SK-N-SH (cell line): ENCODE data around the gene TMEM44. TPM values are rescaled to one million over a fixed set of nuclear protein-coding genes. Genes with fewer than 3 reads are reported as not detected.
A peak's percentile ranks its signal among the peaks of the same experiment; 100 is the strongest.

ENCODE experiments used
- CTCF ChIA-PET: fragments of 300-600, 350-600 bp; formaldehyde crosslinking; extraction: SDS; loops from one replicate; lab custom pipeline; 2021; lab: Yijun Ruan, JAX
- POLR2A ChIA-PET: fragments of 350-600 bp; sonication (Branson Sonifier 250); formaldehyde crosslinking; extraction: SDS; loops from one replicate; lab custom pipeline; 2020; ENCODE audit warnings: antibody characterized with exemption, inconsistent platforms; lab: Yijun Ruan, JAX
- DNase-seq: peaks from one replicate; pipeline ENCODE4 v3.0.0; 2012
- H2AFZ ChIP-seq: fragments of 200-600 bp; sonication (generic); 2 replicates; pipeline ENCODE4 v1.8.1; 2016; ENCODE audit warnings: antibody characterized with exemption, mild to moderate bottlenecking, low read depth
- H3F3A ChIP-seq: fragments of 200-600 bp; sonication (generic); replicated peaks from 2 replicates; pipeline ENCODE3; 2016; ENCODE audit warnings: antibody characterized with exemption, mild to moderate bottlenecking; ENCODE audit not compliant: insufficient read depth
- H3K27ac ChIP-seq, 2 experiments: fragments of 200-500 bp in 1 of 2; fragments of 200-600 bp in 1 of 2; sonication (Bioruptor generic) in 1 of 2; sonication (generic), shearing (Covaris generic) in 1 of 2; 2 replicates each; pipeline versions ENCODE4 v1.5.1 to v1.6.1; 2014 to 2016; ENCODE audit warnings: low read depth in 2 of 2, inconsistent platforms in 1 of 2, low read length in 1 of 2, mild to moderate bottlenecking in 1 of 2, mixed read lengths in 1 of 2
- H3K27me3 ChIP-seq: fragments of 200-600 bp; sonication (generic), shearing (Covaris generic); 2 replicates; pipeline ENCODE4 v1.6.1; 2016; ENCODE audit warnings: mixed run types; ENCODE audit not compliant: insufficient read depth
- H3K36me3 ChIP-seq, 2 experiments: fragments of 200-500 bp in 1 of 2; fragments of 200-600 bp in 1 of 2; sonication (Bioruptor generic) in 1 of 2; sonication (generic) in 1 of 2; replicated peaks in 1 of 2; 2 replicates each; pipeline versions ENCODE3 to v1.5.1; 2014 to 2016; ENCODE audit warnings: low read length in 1 of 2, mild to moderate bottlenecking in 1 of 2; ENCODE audit not compliant: insufficient read depth in 2 of 2, control insufficient read depth in 1 of 2
- H3K4me1 ChIP-seq, 2 experiments: fragments of 200-500 bp in 1 of 2; fragments of 200-600 bp in 1 of 2; sonication (Bioruptor generic) in 1 of 2; sonication (generic), shearing (Covaris generic) in 1 of 2; 2 replicates each; pipeline versions ENCODE4 v1.5.1 to v1.6.1; 2014 to 2016; ENCODE audit warnings: low read depth in 1 of 2, low read length in 1 of 2, mixed run types in 1 of 2; ENCODE audit not compliant: insufficient read depth in 2 of 2, control insufficient read depth in 1 of 2
- H3K4me2 ChIP-seq: fragments of 200-600 bp; sonication (generic), shearing (Covaris generic); 2 replicates; pipeline ENCODE4 v1.6.1; 2017; ENCODE audit warnings: mixed run types
- H3K4me3 ChIP-seq, 2 experiments: fragments of 200-500 bp in 1 of 2; fragments of 200-600 bp in 1 of 2; sonication (Bioruptor generic) in 1 of 2; sonication (generic), shearing (Covaris generic) in 1 of 2; 2 replicates each; pipeline versions ENCODE4 v1.5.1 to v1.8.1; 2014 to 2016; ENCODE audit warnings: low read depth in 2 of 2, inconsistent platforms in 1 of 2, low read length in 1 of 2, mild to moderate bottlenecking in 1 of 2, mixed read lengths in 1 of 2, moderate library complexity in 1 of 2
- H3K79me2 ChIP-seq: fragments of 200-600 bp; sonication (generic); 2 replicates; pipeline ENCODE4 v1.8.1; 2017; ENCODE audit warnings: mild to moderate bottlenecking; ENCODE audit not compliant: insufficient read depth
- H3K9ac ChIP-seq: fragments of 200-600 bp; sonication (generic); 2 replicates; pipeline ENCODE4 v1.6.1; 2017; ENCODE audit warnings: mixed run types
- H3K9me2 ChIP-seq: fragments of 200-600 bp; sonication (generic); 2 replicates; pipeline ENCODE4 v1.6.1; 2017; ENCODE audit warnings: mixed run types
- H3K9me3 ChIP-seq: fragments of 200-600 bp; sonication (generic); 2 replicates; pipeline ENCODE4 v1.6.1; 2017; ENCODE audit warnings: mixed run types, mild to moderate bottlenecking, moderate library complexity
- H4K20me1 ChIP-seq: fragments of 200-600 bp; sonication (generic); 2 replicates; pipeline ENCODE4 v1.6.1; 2017; ENCODE audit warnings: mild to moderate bottlenecking, mixed run types; ENCODE audit not compliant: insufficient read depth
- EP300 ChIP-seq, 2 experiments: IDR thresholded peaks; 2 replicates each; pipeline versions ENCODE4 v1.4.0 to v1.6.1; 2012; ENCODE audit warnings: borderline replicate concordance in 1 of 2, low read depth in 1 of 2, low read length in 1 of 2
- FOSL2 ChIP-seq: IDR thresholded peaks from 2 replicates; pipeline ENCODE4 v1.4.0; 2012; ENCODE audit warnings: low read depth, mild to moderate bottlenecking, moderate library complexity, borderline replicate concordance
- FOXJ3 ChIP-seq: sonication (generic); formaldehyde crosslinking; IDR thresholded peaks from 2 replicates; pipeline ENCODE4 v1.5.1; 2020; ENCODE audit warnings: mild to moderate bottlenecking, missing genetic modification reagents
- FOXM1 ChIP-seq: IDR thresholded peaks from 2 replicates; pipeline ENCODE4 v1.4.0; 2012; ENCODE audit warnings: low read depth, mild to moderate bottlenecking
- GATA2 ChIP-seq: sonication (generic); formaldehyde crosslinking; IDR thresholded peaks from 2 replicates; pipeline ENCODE4 v1.5.0; 2020; ENCODE audit warnings: mild to moderate bottlenecking, missing genetic modification reagents
- JUND ChIP-seq: IDR thresholded peaks from 2 replicates; pipeline ENCODE4 v1.4.0; 2012
- MAX ChIP-seq: IDR thresholded peaks from 2 replicates; pipeline ENCODE4 v1.4.0; 2012; ENCODE audit warnings: low read depth
- MEF2A ChIP-seq: IDR thresholded peaks from 2 replicates; pipeline ENCODE4 v1.4.0; 2012; ENCODE audit warnings: low read depth, borderline replicate concordance
- NFIC ChIP-seq: IDR thresholded peaks from 2 replicates; pipeline ENCODE4 v1.4.0; 2012; ENCODE audit warnings: borderline replicate concordance
- RFX5 ChIP-seq: IDR thresholded peaks from 2 replicates; pipeline ENCODE4 v1.6.1; 2012; ENCODE audit warnings: mild to moderate bottlenecking, improper control_type of control experiment, low read length
- RXRA ChIP-seq: IDR thresholded peaks from 2 replicates; pipeline ENCODE4 v1.4.0; 2012; ENCODE audit warnings: low read depth, mild to moderate bottlenecking, borderline replicate concordance
- SMC3 ChIP-seq: IDR thresholded peaks from 2 replicates; pipeline ENCODE4 v1.6.1; 2012; ENCODE audit warnings: low read depth, low read length, improper control_type of control experiment
- TCF12 ChIP-seq: IDR thresholded peaks from 2 replicates; pipeline ENCODE4 v1.4.0; 2012
- TEAD4 ChIP-seq: IDR thresholded peaks from 2 replicates; pipeline ENCODE4 v1.4.0; 2012; ENCODE audit warnings: mild to moderate bottlenecking, borderline replicate concordance; ENCODE audit not compliant: insufficient read depth
- USF1 ChIP-seq: IDR thresholded peaks from 2 replicates; pipeline ENCODE4 v1.4.0; 2012; ENCODE audit warnings: low read depth, borderline replicate concordance
- WGBS: methylation state at CpG from one replicate; pipeline ENCODE4 v1.1.6; 2017; ENCODE audit warnings: low lambda C conversion rate; 5-methylcytosine and 5-hydroxymethylcytosine counted together
- polyA plus RNA-seq, 3 experiments: library from polyadenylated mRNA; depleted of rRNA; stranded (reverse); fragments of >200 nt; gene quantifications; 2 replicates each; pipeline ENCODE4 v1.2.3, GENCODE V29; 2012
- TF ChIP-seq, protein P1 (sequence below): IDR thresholded peaks from 2 replicates; pipeline ENCODE4; 2012

The TMEM44 gene
- polyA plus RNA-seq, 1 of the 3 experiments (the other 2 are of a cell fraction), result 22.6 TPM

DNA sequence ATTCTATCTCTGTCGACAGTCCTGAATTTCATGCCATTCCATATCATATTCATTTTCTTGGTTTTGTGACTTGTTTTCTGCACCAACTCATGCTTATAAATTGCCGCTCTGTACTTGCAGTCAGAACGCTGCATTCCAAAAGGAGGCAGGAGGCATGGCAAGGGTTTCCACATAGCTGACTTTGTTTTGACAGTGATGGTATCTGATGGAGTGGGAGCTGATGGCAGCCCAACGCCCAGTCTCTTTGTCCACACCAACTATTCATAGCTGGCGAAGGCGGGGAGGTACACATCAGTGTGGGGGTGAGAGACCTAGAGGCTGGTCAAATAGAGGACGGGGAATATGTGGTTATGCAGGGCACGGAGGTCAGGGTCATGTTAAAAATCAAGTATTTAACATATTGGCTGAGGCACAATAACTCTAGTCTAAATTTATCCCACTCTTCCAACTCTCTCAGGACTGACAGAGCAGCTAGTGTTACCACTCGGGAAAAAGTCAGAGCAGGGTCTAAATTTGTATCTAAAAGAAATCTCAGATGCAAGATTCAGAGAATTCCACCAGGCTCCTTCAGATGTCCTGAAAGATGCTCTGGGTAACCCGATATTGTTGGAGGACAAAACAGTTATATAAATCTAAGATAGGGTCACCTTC, 78.6 kb downstream of the TMEM44 start:
- Histone ChIP-seq H3K27ac (peak overlapping the region in 1 of 2 experiments; percentile 89; a peak in 2 of 4 replicates), H3K4me2 (peak overlapping the region; percentile 48), H3K4me3 (no peak overlapping the region), H2AFZ (0 out of 2 replicates have a peak overlapping the region, but pooled peaks have one; percentile 12), H3K36me3 (no peaks in the 10 kb centered on the region), H3K9me3 (no peaks in the 10 kb centered on the region), H4K20me1 (no peaks in the 10 kb centered on the region), H3K9me2 (no peaks in the 10 kb centered on the region), H3K79me2 (no peaks in the 10 kb centered on the region), H3K27me3 (no peaks in the 10 kb centered on the region), H3K4me1 (peaks cover 0 to 35% of the 10 kb centered on the region in 2 experiments; a peak in 2 of 4 replicates), H3K9ac (peak overlapping the region; percentile 45; the same call in 1 of the 2 replicates), H3F3A (peaks cover 25% of the 10 kb centered on the region)
- 61% methylated on average over 10 of the region's 10 CpGs for WGBS
- CTCF ChIA-PET, result no interaction called here
- no peak for DNase-seq
- POLR2A ChIA-PET, result no interaction called here
- TF ChIP-seq MEF2A, result peak; percentile 38; the same call in 1 of the 2 replicates
- TF ChIP-seq JUND, result peak; percentile 38; the same call in 1 of the 2 replicates
- TF ChIP-seq, protein P1, sequence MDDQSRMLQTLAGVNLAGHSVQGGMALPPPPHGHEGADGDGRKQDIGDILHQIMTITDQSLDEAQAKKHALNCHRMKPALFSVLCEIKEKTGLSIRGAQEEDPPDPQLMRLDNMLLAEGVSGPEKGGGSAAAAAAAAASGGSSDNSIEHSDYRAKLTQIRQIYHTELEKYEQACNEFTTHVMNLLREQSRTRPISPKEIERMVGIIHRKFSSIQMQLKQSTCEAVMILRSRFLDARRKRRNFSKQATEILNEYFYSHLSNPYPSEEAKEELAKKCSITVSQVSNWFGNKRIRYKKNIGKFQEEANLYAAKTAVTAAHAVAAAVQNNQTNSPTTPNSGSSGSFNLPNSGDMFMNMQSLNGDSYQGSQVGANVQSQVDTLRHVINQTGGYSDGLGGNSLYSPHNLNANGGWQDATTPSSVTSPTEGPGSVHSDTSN, result peak; percentile 80
- TF ChIP-seq FOSL2, result peak; percentile 28; the same call in 1 of the 2 replicates
- TF ChIP-seq USF1, result no peak
- peak; percentile 29 for TF ChIP-seq NFIC
- 0 out of 2 replicates have a peak, but pooled peaks have one; percentile 36 for TF ChIP-seq FOXM1
- peak; percentile 50; the same call in 1 of the 2 replicates for TF ChIP-seq TEAD4
- no peak for TF ChIP-seq GATA2 (CRISPR knock-in tag)
- TF ChIP-seq EP300 (IDR thresholded peaks at IDR 0.05; ENCODE audit: borderline replicate concordance in 1 of 2, low read depth in 1 of 2, low read length in 1 of 2), result peak in 1 of 2 experiments; percentile 75; a peak in 2 of 4 replicates
- peak; percentile 48; the same call in 1 of the 2 replicates for TF ChIP-seq MAX
- TF ChIP-seq RXRA, result peak; percentile 58; the same call in 1 of the 2 replicates
- TF ChIP-seq TCF12, result peak; percentile 74
- TF ChIP-seq FOXJ3 (CRISPR knock-in tag), result no peak

GRCh38 chr3:194552327-194552949, 80.8 kb downstream of the TMEM44 start:
- Histone ChIP-seq H3K27ac (peak overlapping the region in 1 of 2 experiments; percentile 89; a peak in 1 of 4 replicates), H4K20me1 (no peaks in the 10 kb centered on the region), H3K4me2 (no peak overlapping the region), H3F3A (peaks cover 25% of the 10 kb centered on the region), H3K9me3 (no peaks in the 10 kb centered on the region), H3K36me3 (no peaks in the 10 kb centered on the region), H3K27me3 (no peaks in the 10 kb centered on the region)
- POLR2A ChIA-PET, result no interaction called here
- no peak for DNase-seq
- TF ChIP-seq TCF12, result no peak
- TF ChIP-seq JUND, result no peak
- no peak for TF ChIP-seq RFX5
- no peak for TF ChIP-seq SMC3
- TF ChIP-seq, all 33 proteins: peak for 0
- 100% methylated on average over 8 of the region's 8 CpGs for WGBS
- H3K79me2 ChIP-seq, result no peaks in the 10 kb centered on the region
- H3K9me2 ChIP-seq, result no peaks in the 10 kb centered on the region
- no peak overlapping the region for H2AFZ ChIP-seq
- no peak overlapping the region for H3K9ac ChIP-seq
- CTCF ChIA-PET, result interaction anchor here (1.6 kb wide), 1 partner anchor 22 kb away, joined by 3 read pairs; no protein-coding TSS in a partner anchor
- H3K4me1 ChIP-seq, result peaks cover 0 to 35% of the 10 kb centered on the region in 2 experiments; a peak in 2 of 4 replicates
- H3K4me3 ChIP-seq, result no peak overlapping the region
